NK-92 (cell line): ENCODE measurements around the gene SLC5A8.
"Not testable (repeated sequence)": the region's sequence is repeated elsewhere in the genome, so short reads cannot be mapped to it uniquely, and the experiment has no call there.

ENCODE experiments used
- DNase-seq: peaks from one replicate; lab custom pipeline; 2025; ENCODE audit not compliant: unreplicated experiment; lab: John Stamatoyannopoulos, UW

Gene SLC5A8

GRCh38 chr12:101172316-101172715 lies 37.7 kb downstream of the SLC5A8 start:
- DNase-seq = no peak

- no peak for DNase-seq
These were observed 42.0 kb downstream of the SLC5A8 start for GRCh38 chr12:101168001-101168400.

GRCh38 chr12:101166866-101167265 lies 43.2 kb downstream of the SLC5A8 start:
- DNase-seq = no peak

GRCh38 chr12:101165319-101165718 lies 44.7 kb downstream of the SLC5A8 start:
- DNase-seq = no peak

DNA sequence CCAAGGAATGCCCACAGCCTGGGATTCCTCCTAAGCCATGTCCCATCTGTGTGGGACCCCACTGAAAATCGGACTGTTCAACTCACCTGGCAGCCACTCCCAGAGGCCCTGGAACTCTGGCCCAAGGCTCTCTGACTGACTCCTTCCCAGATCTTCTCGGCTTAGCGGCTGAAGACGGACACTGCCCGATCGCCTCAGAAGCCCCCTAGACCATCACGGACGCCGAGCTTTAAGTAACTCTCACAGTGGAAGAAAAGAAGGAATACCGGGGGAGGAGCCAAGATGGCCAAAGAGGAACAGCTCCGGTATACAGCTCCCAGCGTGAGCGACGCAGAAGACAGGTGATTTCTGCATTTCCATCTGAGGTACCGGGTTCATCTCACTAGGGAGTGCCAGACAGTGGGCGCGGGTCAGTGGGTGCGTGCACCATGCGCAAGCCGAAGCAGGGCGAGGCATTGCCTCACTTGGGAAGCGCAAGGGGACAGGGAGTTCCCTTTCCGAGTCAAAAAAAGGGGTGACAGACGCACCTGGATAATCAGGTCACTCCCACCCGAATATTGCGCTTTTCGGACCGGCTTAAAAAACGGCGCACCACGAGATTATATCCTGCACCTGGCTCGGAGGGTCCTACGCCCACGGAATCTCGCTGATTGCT lies 64.1 kb downstream of the SLC5A8 start:
- not testable (repeated sequence) for DNase-seq

GRCh38 chr12:101127521-101128219 lies 82.4 kb downstream of the SLC5A8 start:
- DNase-seq = no peak

DNA sequence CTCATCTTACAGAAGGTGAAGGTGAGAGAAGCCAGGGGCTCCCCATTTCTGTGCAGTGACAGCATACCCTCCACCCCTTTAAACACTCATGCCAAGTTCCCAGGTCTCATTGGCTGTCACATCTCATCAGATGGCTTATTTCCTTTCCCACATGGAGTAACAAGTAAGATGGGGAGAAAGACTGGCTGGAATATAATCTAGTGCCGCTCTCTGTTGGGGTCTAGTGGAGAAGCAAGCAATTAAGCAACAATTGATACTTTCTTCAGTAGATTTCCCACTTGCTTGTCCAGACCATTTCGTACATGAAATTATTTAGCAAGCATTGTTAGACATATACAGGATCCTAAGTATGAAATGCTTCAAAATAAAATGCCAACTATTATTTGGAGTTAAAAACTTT lies 92.2 kb downstream of the SLC5A8 start:
- DNase-seq = no peak

- no peak for DNase-seq
These were observed 93.1 kb downstream of the SLC5A8 start for GRCh38 chr12:101116911-101117310.

GRCh38 chr12:101115326-101115725 lies 94.7 kb downstream of the SLC5A8 start:
- no peak for DNase-seq

- DNase-seq = no peak
These were observed 98.6 kb downstream of the SLC5A8 start for GRCh38 chr12:101111441-101111840.

- no peak for DNase-seq
These were observed 99.2 kb downstream of the SLC5A8 start for GRCh38 chr12:101110866-101111265.

GRCh38 chr12:101108130-101108529 lies 101.9 kb downstream of the SLC5A8 start:
- no peak for DNase-seq

DNA sequence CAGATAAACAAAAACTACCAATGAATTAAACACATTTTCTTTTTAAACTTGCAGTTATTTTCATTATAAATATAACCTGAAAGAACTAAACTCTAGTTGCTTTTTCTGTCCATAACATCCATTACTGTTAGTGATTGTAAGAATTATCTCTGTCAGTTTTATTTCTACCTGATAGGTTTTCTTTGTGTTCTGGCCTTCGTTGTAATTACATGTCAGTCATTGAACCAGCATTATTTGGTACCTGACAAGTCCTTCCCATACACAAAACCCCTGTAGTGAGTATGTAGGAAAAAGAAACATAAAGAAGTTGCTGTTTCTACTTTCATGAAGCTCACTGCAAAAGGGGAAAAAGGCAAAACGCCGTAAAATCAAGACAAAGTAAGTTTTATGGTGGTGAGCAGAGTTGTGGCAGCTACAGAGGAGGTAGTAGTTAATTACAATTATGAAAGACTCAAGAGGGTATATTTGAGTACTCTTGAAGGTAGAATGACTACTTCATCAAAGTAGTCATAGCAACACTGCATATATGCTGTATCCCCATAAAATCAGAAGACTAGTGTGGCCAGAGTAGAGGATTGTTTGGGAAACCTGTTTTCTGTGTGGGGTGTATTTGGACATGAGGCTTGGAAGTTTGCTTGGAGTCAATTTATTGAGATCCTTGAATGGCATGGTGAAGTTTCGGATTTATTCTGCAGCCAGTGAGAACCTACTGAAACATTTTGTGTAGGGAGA lies 102.8 kb downstream of the SLC5A8 start:
- DNase-seq = no peak
